ENCODE data around the gene RPGRIP1L. TPM values are rescaled to one million over a fixed set of nuclear protein-coding genes. Genes with fewer than 3 reads are reported as not detected.
"Not testable (repeated sequence)": the region's sequence is repeated elsewhere in the genome, so short reads cannot be mapped to it uniquely, and the experiment has no call there.

Gene RPGRIP1L
- total RNA-seq, 3 donors from 2014 or later (not counting 1 experiment from before 2014, with no cell fraction given), result 2.3 to 3.0 (median 2.6) TPM

DNA sequence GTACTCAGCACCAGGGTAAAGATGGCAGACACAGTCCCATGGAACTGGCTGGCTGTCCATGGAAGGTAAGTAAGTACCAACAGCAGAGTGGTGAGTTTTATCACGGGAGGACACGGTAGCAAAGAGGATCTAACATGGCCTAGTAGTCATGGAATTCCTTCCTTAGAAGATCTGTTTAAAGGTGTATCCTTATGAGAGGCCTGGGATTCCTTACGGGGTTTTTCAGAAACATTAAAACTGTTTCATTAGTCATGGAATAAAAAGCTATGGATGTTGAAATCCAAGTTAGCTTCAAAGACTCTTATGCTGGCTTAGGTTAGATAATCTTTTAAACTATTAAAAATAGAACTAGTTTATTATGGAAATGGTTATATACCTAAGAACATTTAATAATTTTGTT is 7.7 kb upstream of the RPGRIP1L start:
- H3K36me3 ChIP-seq (ENCODE audit: control insufficient read depth, insufficient read depth, low read length), result no peaks in the 10 kb centered on the region

DNA sequence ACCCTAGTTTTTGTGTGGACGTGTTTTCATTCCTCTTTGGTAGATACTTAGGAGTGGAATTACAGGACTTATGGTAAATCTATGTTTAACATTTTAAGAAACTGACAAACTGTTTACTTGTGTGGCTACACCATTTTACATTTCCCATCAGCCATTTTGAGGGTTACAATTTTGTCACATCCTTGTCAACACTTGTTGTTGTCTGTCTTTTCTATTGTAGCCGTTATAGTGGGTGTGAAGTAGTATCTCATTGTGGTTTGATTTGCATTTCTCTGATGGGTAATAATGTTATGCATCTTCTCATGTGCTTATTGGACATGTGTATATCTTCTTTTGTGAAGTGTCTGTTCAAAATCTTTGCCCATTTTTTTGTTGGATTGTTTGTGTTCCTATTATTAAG is 4.8 kb upstream of the RPGRIP1L start:
- ATAC-seq (no peak), DNase-seq (no peak)
- Histone ChIP-seq H3K36me3 (ENCODE audit: control insufficient read depth, insufficient read depth, low read length) (no peaks in the 10 kb centered on the region), H3K27me3 (ENCODE audit: control insufficient read depth, insufficient read depth, low read length) (no peaks in the 10 kb centered on the region), H3K9me3 (ENCODE audit: control insufficient read depth, insufficient read depth, low read length) (no peaks in the 10 kb centered on the region), H3K27ac (ENCODE audit: low read length) (no peak overlapping the region), H3K4me1 (ENCODE audit: control insufficient read depth, insufficient read depth, low read length) (peaks cover 7% of the 10 kb centered on the region), H3K4me3 (ENCODE audit: low read length) (no peak overlapping the region)
- Mint-ChIP-seq H3K4me3 (no peak overlapping the region), H3K4me1 (peaks cover 29 to 44% of the 10 kb centered on the region in 2 donors), H3K36me3 (no peaks in the 10 kb centered on the region), H3K27me3 (ENCODE audit: low read depth in 2 of 2) (no peaks in the 10 kb centered on the region), H3K9me3 (no peaks in the 10 kb centered on the region), H3K27ac (no peak overlapping the region)
- WGBS (ENCODE audit: insufficient coverage), result 89% methylated on average over 2 of the region's 2 CpGs
- intact Hi-C loops (cut with micrococcal nuclease), result no loop called here
- no peak for TF ChIP-seq CTCF (IDR thresholded peaks at IDR 0.05)

More for the DNA sequence above, 7.7 kb upstream of the RPGRIP1L start:
- intact Hi-C loops (cut with micrococcal nuclease), result no loop called here
- H3K9me3 ChIP-seq (ENCODE audit: control insufficient read depth, insufficient read depth, low read length), result no peaks in the 10 kb centered on the region
- no peak for TF ChIP-seq CTCF (IDR thresholded peaks at IDR 0.05)
- H3K4me3 ChIP-seq (ENCODE audit: low read length), result no peak overlapping the region
- no peaks in the 10 kb centered on the region for H3K9me3 Mint-ChIP-seq
- peaks cover 15 to 37% of the 10 kb centered on the region in 2 donors for H3K4me1 Mint-ChIP-seq
- DNase-seq, result no peak
- no peak overlapping the region for H3K27ac Mint-ChIP-seq
- H3K4me1 ChIP-seq (ENCODE audit: control insufficient read depth, insufficient read depth, low read length), result no peaks in the 10 kb centered on the region
- no peak overlapping the region for H3K27ac ChIP-seq (ENCODE audit: low read length)
- 98% methylated on average over 3 of the region's 3 CpGs for WGBS (ENCODE audit: insufficient coverage)
- no peaks in the 10 kb centered on the region for H3K27me3 Mint-ChIP-seq (ENCODE audit: low read depth in 2 of 2)
- no peak for ATAC-seq
- H3K36me3 Mint-ChIP-seq, result no peaks in the 10 kb centered on the region
- no peaks in the 10 kb centered on the region for H3K27me3 ChIP-seq (ENCODE audit: control insufficient read depth, insufficient read depth, low read length)
- no peak overlapping the region for H3K4me3 Mint-ChIP-seq

DNA sequence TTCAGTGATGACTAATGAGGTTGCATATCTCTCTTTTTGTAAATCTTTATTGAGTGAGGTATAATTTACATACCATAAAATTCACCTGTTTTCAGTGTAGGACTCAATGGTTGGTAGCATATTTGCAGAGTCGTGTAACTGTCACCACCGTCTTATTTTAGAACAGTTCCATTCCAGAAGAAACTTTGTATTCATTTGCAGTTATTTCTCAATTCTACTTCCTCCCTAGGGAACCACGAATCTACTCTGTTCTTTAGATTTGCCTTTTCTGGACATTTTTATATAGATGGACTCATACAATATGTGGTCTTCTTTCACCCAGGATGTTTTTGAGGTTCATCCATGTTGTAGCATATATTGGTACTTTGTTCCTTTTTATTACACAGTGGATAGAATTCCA is 4.0 kb upstream of the RPGRIP1L start:
- Mint-ChIP-seq H3K9me3 (no peaks in the 10 kb centered on the region), H3K27ac (no peak overlapping the region), H3K4me1 (peaks cover 26 to 43% of the 10 kb centered on the region in 2 donors), H3K27me3 (ENCODE audit: low read depth in 2 of 2) (no peaks in the 10 kb centered on the region), H3K4me3 (no peak overlapping the region), H3K36me3 (no peaks in the 10 kb centered on the region)
- no peak for DNase-seq
- Histone ChIP-seq H3K4me3 (ENCODE audit: low read length) (no peak overlapping the region), H3K4me1 (ENCODE audit: control insufficient read depth, insufficient read depth, low read length) (peaks cover 9% of the 10 kb centered on the region), H3K27me3 (ENCODE audit: control insufficient read depth, insufficient read depth, low read length) (no peaks in the 10 kb centered on the region), H3K9me3 (ENCODE audit: control insufficient read depth, insufficient read depth, low read length) (no peaks in the 10 kb centered on the region), H3K27ac (ENCODE audit: low read length) (no peak overlapping the region), H3K36me3 (ENCODE audit: control insufficient read depth, insufficient read depth, low read length) (no peaks in the 10 kb centered on the region)
- intact Hi-C loops (cut with micrococcal nuclease), result no loop called here
- TF ChIP-seq CTCF (IDR thresholded peaks at IDR 0.05), result no peak
- WGBS (ENCODE audit: insufficient coverage), result 43% methylated on average over 2 of the region's 3 CpGs
- no peak for ATAC-seq

DNA sequence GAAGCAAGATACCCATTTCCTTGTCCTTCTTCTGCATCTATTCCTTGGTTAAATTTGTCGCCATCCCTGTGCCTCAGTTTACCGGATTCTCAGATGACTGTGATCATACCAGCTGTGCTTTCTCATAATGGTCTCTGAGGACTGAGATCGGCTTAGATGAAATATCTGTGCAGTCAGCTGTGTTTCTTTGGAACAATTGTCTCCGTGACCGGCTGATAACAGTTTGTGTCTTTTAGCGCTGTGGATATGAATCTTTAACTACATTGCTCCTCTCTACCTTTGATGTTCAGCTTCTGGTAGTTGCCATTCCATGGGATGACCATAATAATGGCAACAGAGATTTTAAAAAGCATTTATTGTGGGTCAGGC is 770 bp upstream of the RPGRIP1L start:
- Mint-ChIP-seq H3K27ac (peak overlapping the region; percentile 93 to 95), H3K4me1 (peaks cover 21 to 38% of the 10 kb centered on the region in 2 donors), H3K27me3 (ENCODE audit: low read depth in 2 of 2) (no peaks in the 10 kb centered on the region), H3K36me3 (no peaks in the 10 kb centered on the region), H3K9me3 (no peaks in the 10 kb centered on the region), H3K4me3 (peak overlapping the region; percentile 97)
- H3K27ac ChIP-seq (ENCODE audit: low read length), result peak overlapping the region; percentile 50
- no peak for TF ChIP-seq CTCF (IDR thresholded peaks at IDR 0.05)
- H3K36me3 ChIP-seq (ENCODE audit: control insufficient read depth, insufficient read depth, low read length), result no peaks in the 10 kb centered on the region
- no peaks in the 10 kb centered on the region for H3K27me3 ChIP-seq (ENCODE audit: control insufficient read depth, insufficient read depth, low read length)
- intact Hi-C loops (cut with micrococcal nuclease), result no loop called here
- peak overlapping the region; percentile 63 for H3K4me3 ChIP-seq (ENCODE audit: low read length)
- H3K9me3 ChIP-seq (ENCODE audit: control insufficient read depth, insufficient read depth, low read length), result no peaks in the 10 kb centered on the region
- WGBS (ENCODE audit: insufficient coverage), result 44% methylated on average over 6 of the region's 6 CpGs
- ATAC-seq, result no peak
- peaks cover 9% of the 10 kb centered on the region for H3K4me1 ChIP-seq (ENCODE audit: control insufficient read depth, insufficient read depth, low read length)
- no peak for DNase-seq

GRCh38 chr16:53698271-53698670 is 5.4 kb downstream of the RPGRIP1L start:
- H3K9me3 Mint-ChIP-seq; H3K27ac Mint-ChIP-seq; H3K36me3 ChIP-seq (ENCODE audit: control insufficient read depth, insufficient read depth, low read length); DNase-seq; H3K27me3 ChIP-seq (ENCODE audit: control insufficient read depth, insufficient read depth, low read length); H3K4me1 Mint-ChIP-seq; H3K4me3 Mint-ChIP-seq; H3K9me3 ChIP-seq (ENCODE audit: control insufficient read depth, insufficient read depth, low read length); H3K36me3 Mint-ChIP-seq; H3K4me1 ChIP-seq (ENCODE audit: control insufficient read depth, insufficient read depth, low read length); H3K27ac ChIP-seq (ENCODE audit: low read length); ATAC-seq; H3K27me3 Mint-ChIP-seq (ENCODE audit: low read depth in 2 of 2); H3K4me3 ChIP-seq (ENCODE audit: low read length); intact Hi-C loops (cut with micrococcal nuclease): not testable (repeated sequence)
- 94% methylated on average over 26 of the region's 31 CpGs for WGBS (ENCODE audit: insufficient coverage)

All from natural killer cell (primary cell).